Activated B cell treated with CpG ODN at 0.5 μM for 24 hours (primary cell): ENCODE results near the gene SRRT. TPM values are rescaled to one million over a fixed set of nuclear protein-coding genes. Genes with fewer than 3 reads are reported as not detected.
"Not testable (repeated sequence)": the region's sequence is repeated elsewhere in the genome, so short reads cannot be mapped to it uniquely, and the experiment has no call there.

Experiments used
- ATAC-seq: fragments of 200-7000 bp; cut with Tn5 transposase; one replicate; pipeline ENCODE4 v1.10.0; 2021; ENCODE audit warnings: low read depth, mild to moderate bottlenecking, moderate library complexity
- CTCF ChIA-PET: fragments of 350-600 bp; sonication (Branson Sonifier 250); formaldehyde crosslinking; loops from one replicate; lab custom pipeline; 2021; ENCODE audit warnings: antibody characterized with exemption; lab: Charles Lee
- POLR2A ChIA-PET: fragments of 350-600 bp; sonication (Branson Sonifier 250); formaldehyde crosslinking; loops from one replicate; lab custom pipeline; 2021; ENCODE audit warnings: antibody characterized with exemption; lab: Charles Lee
- DNase-seq: peaks from one replicate; pipeline ENCODE4 v3.0.0; 2022
- H3K27ac Mint-ChIP-seq: one replicate; pipeline ENCODE4 v1.8.0; 2020; ENCODE audit warnings: mixed read lengths
- H3K27me3 Mint-ChIP-seq: one replicate; pipeline ENCODE4 v1.8.0; 2021; ENCODE audit warnings: mixed read lengths
- H3K36me3 Mint-ChIP-seq: one replicate; pipeline ENCODE4 v1.8.0; 2021; ENCODE audit warnings: low read depth, mixed read lengths
- H3K4me1 Mint-ChIP-seq: one replicate; pipeline ENCODE4 v1.8.0; 2021; ENCODE audit warnings: mixed read lengths
- H3K4me3 Mint-ChIP-seq: one replicate; pipeline ENCODE4 v1.8.0; 2020; ENCODE audit warnings: mild to moderate bottlenecking, mixed read lengths
- H3K9me3 Mint-ChIP-seq: one replicate; pipeline ENCODE4 v1.8.0; 2020; ENCODE audit warnings: mixed read lengths
- CTCF ChIP-seq: fragments of 200-600 bp; IDR thresholded peaks from one replicate; pipeline ENCODE4 v1.8.0; 2022; ENCODE audit warnings: antibody characterized with exemption, mild to moderate bottlenecking
- intact Hi-C: fragments of 100-400 bp; cut with micrococcal nuclease; formaldehyde crosslinking; loops from one replicate; pipeline ENCODE4 v1.15.1; 2024
- total RNA-seq: library from RNA; stranded (reverse); gene quantifications from 2 replicates; pipeline ENCODE4 v1.2.3, GENCODE V29; 2022

Gene SRRT
- total RNA-seq, 1 donor from 2014 or later, result 244 TPM

GRCh38 chr7:100911484-100911883 is 36.6 kb downstream of the SRRT start:
- Mint-ChIP-seq H3K4me3 (no peak overlapping the region), H3K27me3 (peaks cover 11% of the 10 kb centered on the region), H3K27ac (no peak overlapping the region), H3K36me3 (no peaks in the 10 kb centered on the region), H3K4me1 (peaks cover 6% of the 10 kb centered on the region), H3K9me3 (no peaks in the 10 kb centered on the region)
- ChIA-PET POLR2A (no interaction called here), CTCF (no interaction called here)
- no peak for TF ChIP-seq CTCF
- ATAC-seq, result no peak
- intact Hi-C loops, result no loop called here
- no peak for DNase-seq

- intact Hi-C loops, result no loop called here
Observed at GRCh38 chr7:100914208-100914878, 39.4 kb downstream of the SRRT start.

DNA sequence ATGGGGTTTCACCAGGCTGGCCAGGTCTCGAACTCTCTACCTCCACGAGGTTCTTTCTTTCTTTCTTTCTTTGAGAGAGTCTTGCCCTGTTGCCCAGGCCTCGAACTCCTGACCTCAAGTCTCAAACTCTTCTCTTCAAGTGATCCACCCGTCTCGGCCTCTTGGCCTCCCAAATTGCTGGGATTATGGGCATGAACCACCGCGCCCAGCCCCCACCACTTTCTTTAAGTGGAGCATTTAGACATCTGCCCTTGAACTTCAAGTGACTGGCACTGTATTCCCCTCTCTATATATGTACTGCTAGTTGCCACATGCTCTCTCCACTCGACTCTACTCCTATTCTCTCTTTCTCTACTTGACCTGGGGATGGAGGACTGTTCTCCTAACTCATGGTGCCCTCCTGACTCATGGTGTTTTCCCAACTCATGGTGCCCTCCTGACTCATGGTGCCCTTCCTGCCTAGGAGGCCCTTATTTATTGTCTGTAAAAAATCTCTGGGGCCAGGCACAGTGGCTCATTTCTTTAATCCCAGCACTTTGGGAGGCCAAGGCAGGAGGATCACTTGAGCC is 40.1 kb downstream of the SRRT start:
- intact Hi-C loops, result no loop called here
- ATAC-seq (no peak), DNase-seq (no peak)
- H3K9me3 Mint-ChIP-seq, result no peaks in the 10 kb centered on the region
- no peak for TF ChIP-seq CTCF
- H3K36me3 Mint-ChIP-seq, result no peaks in the 10 kb centered on the region
- ChIA-PET CTCF (no interaction called here), POLR2A (no interaction called here)
- peaks cover 6% of the 10 kb centered on the region for H3K4me1 Mint-ChIP-seq
- no peak overlapping the region for H3K4me3 Mint-ChIP-seq
- H3K27me3 Mint-ChIP-seq, result peaks cover 20% of the 10 kb centered on the region
- no peak overlapping the region for H3K27ac Mint-ChIP-seq

More at GRCh38 chr7:100914208-100914878, 39.4 kb downstream of the SRRT start:
- CTCF ChIA-PET, result no interaction called here
- DNase-seq (no peak), ATAC-seq (no peak)
- Mint-ChIP-seq H3K4me3 (no peak overlapping the region), H3K27me3 (peaks cover 16% of the 10 kb centered on the region), H3K36me3 (no peaks in the 10 kb centered on the region), H3K4me1 (peaks cover 6% of the 10 kb centered on the region), H3K27ac (no peak overlapping the region), H3K9me3 (no peaks in the 10 kb centered on the region)
- no peak for TF ChIP-seq CTCF
- POLR2A ChIA-PET, result no interaction called here

- intact Hi-C loops, H3K9me3 Mint-ChIP-seq, CTCF ChIA-PET, POLR2A ChIA-PET, H3K4me1 Mint-ChIP-seq, ATAC-seq, DNase-seq, H3K27ac Mint-ChIP-seq, H3K4me3 Mint-ChIP-seq, H3K36me3 Mint-ChIP-seq: not testable (repeated sequence)
- peaks cover 29% of the 10 kb centered on the region for H3K27me3 Mint-ChIP-seq
Observed at GRCh38 chr7:100919335-100919734, 44.4 kb downstream of the SRRT start.

DNA sequence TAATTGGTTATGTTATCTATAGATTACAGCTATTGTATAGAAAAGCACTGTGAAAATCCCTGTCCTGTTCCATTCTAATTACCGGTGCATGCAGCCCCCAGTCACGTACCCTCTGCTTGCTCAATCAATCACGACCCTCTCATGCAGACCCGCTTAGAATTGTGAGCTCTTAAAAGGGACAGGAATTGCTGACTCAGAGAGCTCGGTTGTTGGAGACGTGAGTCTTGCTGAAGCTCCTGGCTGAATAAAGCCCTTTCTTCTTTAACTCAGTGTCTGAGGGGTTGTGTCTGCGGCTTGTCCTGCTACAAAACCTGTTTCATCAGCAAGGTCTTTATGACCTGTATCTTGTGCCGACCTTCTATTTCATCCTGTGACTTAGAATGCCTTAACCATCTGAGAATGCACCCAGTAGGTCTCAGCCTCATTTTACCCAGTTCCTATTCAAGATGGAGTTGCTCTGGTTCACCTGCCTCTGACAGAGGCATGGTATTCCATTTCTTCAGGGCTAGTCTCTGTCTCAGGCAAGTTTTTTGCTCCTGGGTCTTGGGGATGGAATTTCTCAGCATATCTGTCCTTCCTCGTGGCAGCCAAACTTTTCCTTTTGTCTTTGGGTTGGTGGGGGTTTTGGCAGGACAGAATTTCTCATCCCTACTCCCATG is 45.0 kb downstream of the SRRT start:
- intact Hi-C loops, H3K9me3 Mint-ChIP-seq, H3K27ac Mint-ChIP-seq, ATAC-seq, H3K4me3 Mint-ChIP-seq, CTCF ChIA-PET, POLR2A ChIA-PET, H3K36me3 Mint-ChIP-seq, DNase-seq, H3K4me1 Mint-ChIP-seq: not testable (repeated sequence)
- H3K27me3 Mint-ChIP-seq, result peaks cover 28% of the 10 kb centered on the region

GRCh38 chr7:100921039-100921438 is 46.1 kb downstream of the SRRT start:
- peaks cover 1% of the 10 kb centered on the region for H3K4me1 Mint-ChIP-seq
- intact Hi-C loops, result no loop called here
- DNase-seq, result no peak
- no peak overlapping the region for H3K27ac Mint-ChIP-seq
- ChIA-PET POLR2A (no interaction called here), CTCF (no interaction called here)
- TF ChIP-seq CTCF, result no peak
- no peak overlapping the region for H3K4me3 Mint-ChIP-seq
- ATAC-seq, result no peak
- peaks cover 25% of the 10 kb centered on the region for H3K27me3 Mint-ChIP-seq
- no peaks in the 10 kb centered on the region for H3K36me3 Mint-ChIP-seq
- no peaks in the 10 kb centered on the region for H3K9me3 Mint-ChIP-seq

DNA sequence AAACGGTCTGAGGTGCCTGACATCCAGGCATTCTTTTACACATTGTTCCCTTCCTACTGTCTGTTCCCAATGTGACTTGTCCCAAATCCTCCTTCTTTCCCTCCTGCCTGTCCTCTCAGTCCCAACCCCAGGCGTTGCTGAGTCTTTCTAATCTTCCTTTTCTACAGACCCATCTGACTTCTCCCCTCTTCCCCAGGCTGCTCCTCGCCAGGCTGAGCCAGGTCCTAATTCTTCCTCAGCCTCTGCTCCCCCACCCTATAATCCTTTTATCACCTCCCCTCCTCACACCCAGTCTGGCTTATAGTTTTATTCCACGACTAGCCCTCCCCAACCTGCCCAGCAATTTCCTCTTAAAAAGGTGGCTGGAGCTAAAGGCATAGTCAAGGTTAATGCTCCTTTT is 48.7 kb downstream of the SRRT start:
- DNase-seq, ATAC-seq, H3K36me3 Mint-ChIP-seq, CTCF ChIA-PET, H3K4me1 Mint-ChIP-seq, H3K9me3 Mint-ChIP-seq, intact Hi-C loops, H3K4me3 Mint-ChIP-seq, POLR2A ChIA-PET, H3K27ac Mint-ChIP-seq: not testable (repeated sequence)
- peaks cover 20% of the 10 kb centered on the region for H3K27me3 Mint-ChIP-seq
